Dermis microvascular lymphatic vessel endothelial cell (primary cell): ENCODE results near the gene B9D2. TPM values are rescaled to one million over a fixed set of nuclear protein-coding genes. Genes with fewer than 3 reads are reported as not detected.
A peak's percentile ranks its signal among the peaks of the same experiment; 100 is the strongest.
"Not testable (repeated sequence)": the region's sequence is repeated elsewhere in the genome, so short reads cannot be mapped to it uniquely, and the experiment has no call there.

Experiments used
- DNase-seq, 2 donors: peaks; one replicate each; pipeline versions ENCODE4 v3.0.0 to v3.0.0-alpha.2; 2010; ENCODE audit warnings: low read depth in 2 of 2
- total RNA-seq: library from RNA; depleted of rRNA; stranded (reverse); fragments of >200 nt; gene quantifications from 2 replicates; pipeline ENCODE4 v1.2.1, GENCODE V29; 2014

B9D2 gene
- total RNA-seq, 1 donor from 2014 or later = 6.7 TPM

GRCh38 chr19:41391618-41392017 is 27.7 kb upstream of the B9D2 start:
- DNase-seq = no peak

DNA sequence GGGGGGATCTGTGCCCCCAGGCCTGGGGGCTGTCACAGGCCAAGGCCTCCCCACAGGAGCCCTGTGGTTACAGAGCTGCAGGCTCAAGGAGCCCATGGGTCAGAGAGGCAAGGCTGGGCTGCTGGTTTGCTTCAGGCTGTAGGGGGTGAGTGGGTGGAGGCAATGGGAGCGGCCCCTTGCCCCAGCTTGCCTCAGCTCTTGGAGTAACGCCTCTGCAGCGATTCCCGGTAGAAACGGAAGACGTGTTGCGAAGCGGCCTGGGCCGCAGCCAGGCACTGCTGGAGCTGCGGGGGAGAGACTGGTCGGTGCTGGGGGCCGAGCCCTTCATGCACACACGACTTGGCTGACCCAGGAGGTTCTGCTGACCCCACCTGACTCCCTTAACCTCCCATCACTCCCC is 22.5 kb upstream of the B9D2 start:
- DNase-seq = no peak

- DNase-seq = no peak
Measured at GRCh38 chr19:41384351-41384750, 20.4 kb upstream of the B9D2 start.

- not testable (repeated sequence) for DNase-seq
Measured at GRCh38 chr19:41381536-41381935, 17.6 kb upstream of the B9D2 start.

- no peak for DNase-seq
Measured at GRCh38 chr19:41377977-41378709, 14.2 kb upstream of the B9D2 start.

GRCh38 chr19:41376998-41377365 is 13.0 kb upstream of the B9D2 start:
- no peak for DNase-seq

DNA sequence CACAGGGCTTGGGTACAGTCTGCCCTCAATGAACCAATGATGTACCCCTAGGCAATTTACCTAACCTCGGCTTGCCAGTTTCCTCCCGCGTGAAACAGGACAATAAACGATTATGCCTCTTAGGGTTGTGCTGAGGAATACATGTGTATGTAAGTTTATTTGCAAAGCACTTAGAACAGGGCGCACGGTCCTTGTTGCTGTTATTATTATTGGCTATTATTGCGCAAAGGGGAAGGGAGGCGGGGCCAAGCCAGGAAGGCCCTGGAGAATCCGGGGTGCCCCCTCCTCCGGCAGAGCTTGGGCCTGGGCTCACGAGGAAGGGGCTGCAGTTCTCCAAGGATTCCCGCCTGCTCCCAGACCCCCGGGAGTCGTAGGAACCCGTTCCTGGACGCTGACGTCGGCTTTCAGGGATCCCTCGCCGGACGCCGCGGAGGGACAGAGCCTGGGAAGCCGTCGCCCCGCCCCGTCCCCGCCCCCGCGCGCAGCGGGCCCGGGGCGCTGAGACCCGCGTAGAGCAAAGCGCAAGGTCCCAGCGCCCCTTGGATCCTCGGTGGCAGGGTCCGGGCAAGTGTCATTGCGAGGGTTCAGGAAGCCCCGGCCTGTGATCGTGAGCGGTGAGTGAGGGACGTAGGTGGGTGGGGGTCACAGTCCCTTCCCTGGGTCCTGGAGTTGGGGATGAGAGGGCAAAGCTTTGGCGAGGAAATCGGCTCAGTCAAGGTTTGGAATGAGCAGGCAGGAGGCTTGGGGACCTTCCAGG is 12.5 kb upstream of the B9D2 start, which contains the start of gene TMEM91:
Gene TMEM91, plus strand, starts transcription at position 293 of the 757 bp plus-strand sequence. CDS start 1,777 bp downstream, outside the sequence.
- DNase-seq = peak in 1 of 2 donors; percentile 18

GRCh38 chr19:41373993-41374392 is 10.0 kb upstream of the B9D2 start:
- DNase-seq = peak in 1 of 2 donors; percentile 66

- no peak for DNase-seq
Measured at GRCh38 chr19:41372501-41372900, 8.6 kb upstream of the B9D2 start.

DNA sequence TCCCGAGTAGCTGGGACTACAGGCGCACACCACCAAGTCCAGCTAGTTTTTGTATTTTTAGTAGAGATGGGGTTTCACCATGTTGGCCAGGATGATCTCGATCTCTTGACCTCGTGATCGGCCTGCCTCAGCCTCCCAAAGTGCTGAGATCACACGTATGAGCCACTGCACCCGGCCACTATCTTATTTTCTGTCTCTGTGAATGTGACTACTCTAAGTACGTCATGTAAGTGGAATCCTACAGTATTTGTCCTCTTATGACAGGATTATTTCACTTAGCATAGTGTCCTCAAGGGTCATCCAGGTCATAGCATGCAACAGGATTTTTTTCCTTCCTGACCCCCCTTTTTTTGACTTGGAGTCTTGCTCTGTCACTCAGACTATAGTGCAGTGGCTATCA is 7.6 kb upstream of the B9D2 start:
- DNase-seq = no peak

DNA sequence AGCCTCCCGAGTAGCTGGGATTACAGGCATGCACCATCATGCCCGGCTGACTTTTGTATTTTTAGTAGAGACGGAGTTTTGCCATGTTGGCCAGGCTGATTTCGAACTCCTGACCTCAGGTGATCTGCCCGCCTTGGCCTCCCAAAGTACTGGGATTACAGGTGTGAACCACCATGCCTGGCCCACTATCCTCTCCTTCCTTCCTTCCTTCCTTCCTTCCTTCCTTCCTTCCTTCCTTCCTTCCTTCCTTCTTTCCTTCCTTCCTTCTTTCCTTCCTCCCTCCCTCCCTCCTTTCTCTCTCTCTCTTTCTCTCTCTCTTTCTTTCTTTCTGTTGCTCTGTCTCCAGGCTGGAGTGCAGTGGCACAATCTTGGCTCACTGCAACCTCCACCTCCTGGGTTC is 7.2 kb upstream of the B9D2 start:
- not testable (repeated sequence) for DNase-seq

DNA sequence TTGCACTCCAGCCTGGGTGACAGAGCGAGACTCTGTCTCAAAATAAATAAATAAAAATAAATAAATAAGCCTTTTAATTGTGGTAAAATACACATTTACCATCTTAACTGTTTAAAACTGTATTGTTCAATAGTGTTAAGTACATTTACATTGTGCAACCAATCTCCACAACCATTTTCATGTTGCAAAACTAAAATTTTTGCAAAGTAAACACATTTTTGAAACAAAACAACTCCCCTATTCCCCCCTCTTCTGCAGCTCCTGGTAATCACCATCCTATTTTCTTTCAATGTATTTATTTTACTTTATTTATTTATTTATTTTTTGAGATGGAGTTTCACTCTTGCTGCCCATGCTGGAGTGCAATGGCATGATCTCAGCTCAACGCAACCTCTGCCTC is 5.8 kb upstream of the B9D2 start:
- DNase-seq = no peak

DNA sequence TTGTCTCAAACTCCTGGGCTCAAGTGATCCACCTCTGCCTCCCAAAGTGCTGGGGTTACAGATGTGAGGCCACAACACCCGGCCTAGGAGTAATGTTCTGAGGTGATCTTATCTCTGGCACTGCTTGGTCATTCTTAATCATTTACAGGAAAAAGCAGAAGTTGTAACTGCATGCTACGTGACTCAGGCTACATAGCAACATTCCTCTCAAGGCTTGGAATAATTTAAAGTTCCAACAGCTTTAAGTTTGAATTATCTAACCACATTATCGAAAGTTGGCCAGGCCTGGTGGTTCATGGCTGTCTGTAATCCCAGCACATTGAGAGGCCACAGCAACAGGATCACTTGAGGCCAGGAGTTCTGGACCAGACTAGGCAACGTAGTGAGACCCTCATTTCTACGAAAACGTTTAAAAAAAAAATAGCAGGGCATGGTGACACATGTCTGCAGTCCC is 3.9 kb upstream of the B9D2 start:
- peak in 1 of 2 donors; percentile 70 for DNase-seq

GRCh38 chr19:41366089-41366488 is 2.1 kb upstream of the B9D2 start:
- DNase-seq = no peak

DNA sequence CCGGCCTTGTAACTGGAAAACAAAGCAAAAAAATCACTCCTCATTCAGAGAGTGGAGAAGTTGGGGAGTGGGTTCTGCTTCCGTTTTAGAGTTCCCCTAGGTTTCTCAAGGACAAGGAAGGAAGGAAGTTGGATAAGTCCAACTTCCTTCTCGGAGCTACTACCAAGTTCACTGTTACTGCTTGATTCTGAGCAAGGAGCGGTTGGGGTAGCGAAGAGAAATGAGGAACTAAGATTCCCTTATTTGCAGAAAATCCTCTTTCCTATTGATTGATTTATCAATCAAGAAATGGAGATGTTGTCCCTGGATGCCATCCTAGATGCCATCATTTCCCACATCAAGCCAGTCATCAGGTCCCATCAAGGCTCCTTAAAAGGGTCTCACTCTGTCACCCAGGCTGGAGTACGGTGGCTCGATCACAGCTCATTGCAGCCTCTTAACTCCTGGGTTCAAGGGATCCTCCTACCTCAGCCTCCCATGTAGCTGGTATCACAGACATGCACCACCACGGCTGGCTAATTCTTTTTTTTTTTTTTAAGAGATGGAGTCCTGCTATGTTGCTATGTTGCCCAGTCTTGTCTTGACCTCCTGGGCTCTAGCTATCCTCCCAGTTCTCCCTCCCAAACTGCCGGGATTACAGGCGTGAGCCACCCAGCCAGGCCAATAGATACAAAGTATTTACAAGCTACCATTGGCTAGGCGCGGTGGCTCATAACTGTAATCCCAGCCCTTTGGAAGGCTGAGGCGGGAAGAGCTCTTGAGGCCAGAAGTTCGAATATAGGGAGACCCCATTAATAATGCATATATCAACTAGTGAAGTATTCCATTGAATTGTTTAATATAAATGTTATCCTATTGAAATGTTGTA is 809 bp upstream of the B9D2 start:
- DNase-seq = no peak

DNA sequence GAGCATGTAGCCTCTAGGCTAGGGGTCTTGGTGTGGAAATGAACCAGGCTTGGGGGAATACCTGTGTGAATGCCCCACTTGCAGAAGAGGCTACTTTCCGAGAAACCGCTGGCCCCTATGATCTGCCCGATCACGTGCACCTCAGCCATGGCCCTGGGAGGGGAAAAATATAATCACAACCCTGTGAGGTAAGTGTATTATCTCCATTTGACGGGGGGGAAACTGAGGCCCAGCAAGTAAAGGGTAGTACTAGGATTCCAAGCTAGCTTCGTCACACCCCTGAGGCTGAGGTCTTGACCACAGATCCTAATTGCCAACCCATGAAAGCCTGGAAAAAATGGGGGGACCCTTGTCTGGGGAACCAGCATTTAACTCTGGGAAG is 587 bp downstream of the B9D2 start:
- DNase-seq = no peak

DNA sequence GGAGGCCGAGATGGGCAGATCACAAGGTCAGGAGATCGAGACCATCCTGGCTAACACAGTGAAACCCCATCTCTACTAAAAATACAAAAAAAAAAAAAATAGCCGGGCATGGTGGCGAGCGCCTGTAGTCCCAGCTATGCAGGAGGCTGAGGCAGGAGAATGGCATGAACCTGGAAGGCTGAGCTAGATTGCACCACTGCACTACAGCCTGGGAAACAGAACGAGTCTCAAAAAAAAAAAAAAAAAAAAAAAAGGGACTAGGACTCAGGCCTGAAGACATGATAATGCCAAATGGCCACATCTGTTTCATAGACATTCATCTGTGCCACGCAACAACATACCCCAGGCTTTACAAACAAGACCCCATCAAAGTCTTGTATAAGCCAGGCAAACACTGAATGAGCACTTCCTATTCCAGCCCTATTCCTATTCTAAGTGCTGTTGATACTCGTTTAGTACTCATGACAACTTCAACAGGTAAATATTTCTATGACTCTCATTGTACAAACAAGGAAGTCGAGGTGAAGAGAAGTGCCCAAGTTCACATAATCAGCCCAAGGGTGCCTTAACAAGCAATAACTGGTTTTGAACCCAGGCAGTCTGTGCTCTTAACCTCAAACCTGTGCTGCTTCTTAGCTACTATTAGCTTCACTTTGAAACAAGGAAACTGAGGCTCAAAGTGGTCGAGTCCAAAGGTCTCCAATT is 1.7 kb downstream of the B9D2 start:
- DNase-seq = no peak

GRCh38 chr19:41359741-41360140 is 4.2 kb downstream of the B9D2 start:
- DNase-seq = no peak

DNA sequence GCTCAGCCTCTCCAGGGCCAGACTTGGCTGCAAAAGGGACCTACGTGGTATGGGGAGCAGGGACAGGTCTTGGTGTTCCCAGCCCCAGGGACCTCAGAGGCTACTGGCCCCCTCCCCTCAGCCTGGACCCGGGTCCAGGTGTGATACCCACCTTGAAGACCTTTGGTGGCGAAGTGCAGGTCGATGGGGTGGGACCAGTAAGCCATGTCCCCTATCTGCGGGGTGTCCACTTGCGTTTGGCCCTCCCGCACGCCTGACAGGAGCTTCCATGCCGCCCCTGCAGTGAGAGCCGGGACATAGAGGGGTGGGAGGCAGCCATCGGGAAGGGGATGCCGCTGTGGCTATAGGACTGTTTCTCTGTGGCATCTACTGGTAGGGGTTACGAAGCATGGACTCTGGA is 6.2 kb downstream of the B9D2 start:
- no peak for DNase-seq

GRCh38 chr19:41356984-41357739 is 6.8 kb downstream of the B9D2 start:
- no peak for DNase-seq

GRCh38 chr19:41355802-41356201 is 8.1 kb downstream of the B9D2 start:
- no peak for DNase-seq
